Measurements from ENCODE around the gene GALNT2.

- TF ChIP-seq HNF4A (conservative IDR thresholded peaks at IDR 0.05) (peak; percentile 68 to 87), SP1 (IDR thresholded peaks at IDR 0.05) (peak; percentile 24), CTCF (IDR thresholded peaks at IDR 0.05; ENCODE audit: low read depth, low read length, missing input control) (no peak), TAF1 (conservative IDR thresholded peaks at IDR 0.05) (no peak), FOXA1 (IDR thresholded peaks at IDR 0.05) (no peak), RXRA (IDR thresholded peaks at IDR 0.05) (peak in 1 of 2 donors; percentile 66), EGR1 (IDR thresholded peaks at IDR 0.05; ENCODE audit: low read depth in 2 of 2) (no peak)
- TF ChIP-seq, protein P1, sequence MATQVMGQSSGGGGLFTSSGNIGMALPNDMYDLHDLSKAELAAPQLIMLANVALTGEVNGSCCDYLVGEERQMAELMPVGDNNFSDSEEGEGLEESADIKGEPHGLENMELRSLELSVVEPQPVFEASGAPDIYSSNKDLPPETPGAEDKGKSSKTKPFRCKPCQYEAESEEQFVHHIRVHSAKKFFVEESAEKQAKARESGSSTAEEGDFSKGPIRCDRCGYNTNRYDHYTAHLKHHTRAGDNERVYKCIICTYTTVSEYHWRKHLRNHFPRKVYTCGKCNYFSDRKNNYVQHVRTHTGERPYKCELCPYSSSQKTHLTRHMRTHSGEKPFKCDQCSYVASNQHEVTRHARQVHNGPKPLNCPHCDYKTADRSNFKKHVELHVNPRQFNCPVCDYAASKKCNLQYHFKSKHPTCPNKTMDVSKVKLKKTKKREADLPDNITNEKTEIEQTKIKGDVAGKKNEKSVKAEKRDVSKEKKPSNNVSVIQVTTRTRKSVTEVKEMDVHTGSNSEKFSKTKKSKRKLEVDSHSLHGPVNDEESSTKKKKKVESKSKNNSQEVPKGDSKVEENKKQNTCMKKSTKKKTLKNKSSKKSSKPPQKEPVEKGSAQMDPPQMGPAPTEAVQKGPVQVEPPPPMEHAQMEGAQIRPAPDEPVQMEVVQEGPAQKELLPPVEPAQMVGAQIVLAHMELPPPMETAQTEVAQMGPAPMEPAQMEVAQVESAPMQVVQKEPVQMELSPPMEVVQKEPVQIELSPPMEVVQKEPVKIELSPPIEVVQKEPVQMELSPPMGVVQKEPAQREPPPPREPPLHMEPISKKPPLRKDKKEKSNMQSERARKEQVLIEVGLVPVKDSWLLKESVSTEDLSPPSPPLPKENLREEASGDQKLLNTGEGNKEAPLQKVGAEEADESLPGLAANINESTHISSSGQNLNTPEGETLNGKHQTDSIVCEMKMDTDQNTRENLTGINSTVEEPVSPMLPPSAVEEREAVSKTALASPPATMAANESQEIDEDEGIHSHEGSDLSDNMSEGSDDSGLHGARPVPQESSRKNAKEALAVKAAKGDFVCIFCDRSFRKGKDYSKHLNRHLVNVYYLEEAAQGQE (IDR thresholded peaks at IDR 0.05), result no peak
- TF ChIP-seq, protein P2, sequence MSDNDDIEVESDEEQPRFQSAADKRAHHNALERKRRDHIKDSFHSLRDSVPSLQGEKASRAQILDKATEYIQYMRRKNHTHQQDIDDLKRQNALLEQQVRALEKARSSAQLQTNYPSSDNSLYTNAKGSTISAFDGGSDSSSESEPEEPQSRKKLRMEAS (IDR thresholded peaks at IDR 0.05), result no peak
These were observed 94.1 kb downstream of the GALNT2 start for GRCh38 chr1:230160957-230161771.
